HG03442 (cell line): ENCODE data around the gene TMED1.
"Not testable (repeated sequence)": the region's sequence is repeated elsewhere in the genome, so short reads cannot be mapped to it uniquely, and the experiment has no call there.

Experiments
- ATAC-seq: cut with Tn5 transposase; IDR thresholded peaks from one replicate; pipeline ENCODE4 v1.9.1; 2021; ENCODE audit warnings: mild to moderate bottlenecking, moderate library complexity; ENCODE audit not compliant: unreplicated experiment

TMED1 gene

GRCh38 chr19:10835754-10836478, at the start of gene TMED1:
Gene TMED1 (minus strand): TSS chr19:10836212. CDS start chr19:10836191, 21 bp downstream.
- ATAC-seq: peak; percentile 80

GRCh38 chr19:10885201-10886169, 49.5 kb upstream of the TMED1 start:
- no peak for ATAC-seq

GRCh38 chr19:10884274-10884673, 48.3 kb upstream of the TMED1 start:
- no peak for ATAC-seq

GRCh38 chr19:10882108-10882457, 46.1 kb upstream of the TMED1 start:
- ATAC-seq: no peak

- ATAC-seq: no peak
Observed at GRCh38 chr19:10881403-10882107, 45.5 kb upstream of the TMED1 start.

GRCh38 chr19:10878253-10878652, 42.2 kb upstream of the TMED1 start:
- ATAC-seq: no peak

GRCh38 chr19:10877608-10878007, 41.6 kb upstream of the TMED1 start:
- not testable (repeated sequence) for ATAC-seq

GRCh38 chr19:10876459-10877240, 40.6 kb upstream of the TMED1 start:
- no peak for ATAC-seq

- ATAC-seq: no peak
Observed at GRCh38 chr19:10874024-10874423, 38.0 kb upstream of the TMED1 start.

- no peak for ATAC-seq
Observed at GRCh38 chr19:10872546-10873107, 36.6 kb upstream of the TMED1 start.

- ATAC-seq: peak; percentile 15
Observed at GRCh38 chr19:10871711-10872545, 35.9 kb upstream of the TMED1 start.

- ATAC-seq: peak; percentile 73
Observed at GRCh38 chr19:10870955-10871603, 35.1 kb upstream of the TMED1 start, which contains the start of gene CARM1. Gene CARM1 (plus strand): TSS chr19:10871553. CDS start chr19:10871703, 150 bp downstream.

GRCh38 chr19:10870501-10870954, 34.5 kb upstream of the TMED1 start:
- no peak for ATAC-seq

GRCh38 chr19:10869872-10870311, 33.9 kb upstream of the TMED1 start:
- ATAC-seq: not testable (repeated sequence)

GRCh38 chr19:10868872-10869547, 33.0 kb upstream of the TMED1 start:
- no peak for ATAC-seq

- ATAC-seq: no peak
Observed at GRCh38 chr19:10866495-10866894, 30.5 kb upstream of the TMED1 start.

GRCh38 chr19:10864538-10864899, 28.5 kb upstream of the TMED1 start:
- ATAC-seq: no peak

GRCh38 chr19:10863107-10863717, 27.2 kb upstream of the TMED1 start:
- no peak for ATAC-seq
